IMR-90 (cell line): ENCODE measurements around the gene LRRC56.

ENCODE experiments used
- CTCF ChIP-seq: conservative IDR thresholded peaks from 2 replicates; pipeline ENCODE4 v1.5.1; 2012; ENCODE audit warnings: mild to moderate bottlenecking, low read depth, low read length, improper control_type of control experiment
- ELK1 ChIP-seq: fragments of 150-350 bp; IDR thresholded peaks from 2 replicates; pipeline ENCODE4 v1.6.1; 2016; ENCODE audit warnings: low read depth, mild to moderate bottlenecking, low read length, moderate library complexity, borderline replicate concordance
- MAFK ChIP-seq: IDR thresholded peaks from 2 replicates; pipeline ENCODE4 v1.6.1; 2012; ENCODE audit warnings: low read depth, low read length, improper control_type of control experiment
- POLR2A ChIP-seq: IDR thresholded peaks from 2 replicates; pipeline ENCODE4 v1.6.1; 2012; ENCODE audit warnings: mild to moderate bottlenecking, low read depth, low read length
- RCOR1 ChIP-seq: IDR thresholded peaks from 2 replicates; pipeline ENCODE4 v1.6.1; 2012; ENCODE audit warnings: mild to moderate bottlenecking, low read length, improper control_type of control experiment; ENCODE audit not compliant: insufficient replicate concordance
- SMC3 ChIP-seq: fragments of 150-350 bp; IDR thresholded peaks from 2 replicates; pipeline ENCODE4 v1.6.1; 2016; ENCODE audit warnings: low read depth, mild to moderate bottlenecking, antibody characterized with exemption, low read length, moderate library complexity
- USF2 ChIP-seq: fragments of 150-350 bp; IDR thresholded peaks from 2 replicates; pipeline ENCODE4 v1.6.1; 2017; ENCODE audit warnings: mild to moderate bottlenecking, antibody characterized with exemption, low read length, low read depth

GRCh38 chr11:540583-541432 lies 3.5 kb downstream of the LRRC56 start:
- no peak for TF ChIP-seq SMC3
- no peak for TF ChIP-seq CTCF
- TF ChIP-seq POLR2A, result no peak
- no peak for TF ChIP-seq ELK1
- no peak for TF ChIP-seq RCOR1
- TF ChIP-seq USF2, result no peak
- TF ChIP-seq MAFK, result no peak
